PC-3 (cell line): ENCODE results near the gene PRKN.

Experiments
- CTCF ChIP-seq: fragments of 300-600 bp; sonication (generic); conservative IDR thresholded peaks from 2 replicates; pipeline ENCODE4 v1.5.1; 2017; ENCODE audit warnings: antibody characterized with exemption, low read depth, mild to moderate bottlenecking, low read length
- EZH2 ChIP-seq: fragments of 300-600 bp; sonication (generic); IDR thresholded peaks from one replicate; pipeline ENCODE4 v1.6.1; 2017; ENCODE audit warnings: antibody characterized with exemption, mild to moderate bottlenecking, low read length; ENCODE audit not compliant: unreplicated experiment

GRCh38 chr6:162373868-162374267 lies 353.7 kb downstream of the PRKN start:
- no peak for TF ChIP-seq CTCF
- no peak for TF ChIP-seq EZH2
